Sigmoid colon (tissue), 7 donors: ENCODE measurements around the gene MAST4. TPM values are rescaled to one million over a fixed set of nuclear protein-coding genes. Genes with fewer than 3 reads are reported as not detected.

Source experiments
- DNase-seq: peaks from one replicate; pipeline ENCODE4 v3.0.0-alpha.2; 2019
- H3K27ac ChIP-seq, 4 donors: fragments of 200-600 bp; sonication (generic); one replicate each; pipeline ENCODE4 v1.5.1; 2016 to 2019; ENCODE audit warnings: mild to moderate bottlenecking in 1 of 4
- H3K27me3 ChIP-seq, 3 donors: fragments of 200-600 bp; sonication (generic); one replicate each; pipeline ENCODE4 v1.5.1; 2019; ENCODE audit warnings: mild to moderate bottlenecking in 1 of 3
- H3K36me3 ChIP-seq, 4 donors: fragments of 200-600 bp; sonication (generic); one replicate each; pipeline ENCODE4 v1.5.1; 2016 to 2019
- H3K4me1 ChIP-seq, 4 donors: fragments of 200-600 bp; sonication (generic); one replicate each; pipeline ENCODE4 v1.5.1; 2017 to 2019
- H3K4me3 ChIP-seq, 4 donors: fragments of 200-600 bp; sonication (generic); one replicate each; pipeline ENCODE4 v1.5.1; 2017 to 2019; ENCODE audit warnings: mild to moderate bottlenecking in 2 of 4, moderate library complexity in 1 of 4
- H3K9me3 ChIP-seq, 4 donors: fragments of 200-600 bp in 3 of 4; sonication (generic) in 3 of 4; one replicate each; pipeline versions ENCODE4 v1.5.1 to v1.6.1; 2013 to 2019
- EP300 ChIP-seq, 4 donors: sonication (generic); formaldehyde crosslinking; IDR thresholded peaks; one replicate each; pipeline ENCODE4 v1.6.1; 2017; ENCODE audit warnings: antibody characterized with exemption in 4 of 4
- POLR2A ChIP-seq, 2 donors: fragments of 450-650 bp; IDR thresholded peaks; one replicate each; pipeline ENCODE4 v1.6.1; 2016; ENCODE audit warnings: antibody characterized with exemption in 2 of 2, mild to moderate bottlenecking in 2 of 2, moderate library complexity in 2 of 2
- POLR2AphosphoS5 ChIP-seq, 4 donors: sonication (generic); formaldehyde crosslinking; IDR thresholded peaks; one replicate each; pipeline ENCODE4 v1.6.1; 2017; ENCODE audit warnings: antibody characterized with exemption in 4 of 4
- WGBS, 2 donors: extraction: QIAGEN DNeasy Blood & Tissue Kit; methylation state at CpG; one replicate each; pipeline ENCODE4 v1.1.7; 2013; 5-methylcytosine and 5-hydroxymethylcytosine counted together
- intact Hi-C: fragments of 100-400 bp; cut with DNase I; formaldehyde crosslinking; loops from one replicate; pipeline ENCODE4 v1.15.1; 2023
- polyA plus RNA-seq, 3 donors: library from polyadenylated mRNA; stranded (reverse); fragments of 200-250 nt; gene quantifications; one replicate each; pipeline ENCODE4 v1.2.3, GENCODE V29; 2013
- total RNA-seq, 4 donors: library from RNA; depleted of rRNA; stranded (reverse); fragments of >200 nt; gene quantifications; one replicate each; pipeline ENCODE4 v1.1.0, GENCODE V29; 2016
- TF ChIP-seq, protein P1 (sequence below), 4 experiments: fragments of 450-650 bp in 3 of 4; fragments of 200-600 bp in 1 of 4; IDR thresholded peaks; one replicate each; pipeline ENCODE4 v1.5.1; 2016 to 2019; ENCODE audit warnings: antibody characterized with exemption in 4 of 4, mild to moderate bottlenecking in 3 of 4, moderate library complexity in 2 of 4
- donor health status: healthy with polysubstance abuse.
- donor health status: Bipolar disorder and iron deficiency.
- donor health status: healthy.

Gene MAST4
- total and polyA plus RNA-seq, 7 donors = 1.6 to 30.7 (median 15.7) TPM

DNA sequence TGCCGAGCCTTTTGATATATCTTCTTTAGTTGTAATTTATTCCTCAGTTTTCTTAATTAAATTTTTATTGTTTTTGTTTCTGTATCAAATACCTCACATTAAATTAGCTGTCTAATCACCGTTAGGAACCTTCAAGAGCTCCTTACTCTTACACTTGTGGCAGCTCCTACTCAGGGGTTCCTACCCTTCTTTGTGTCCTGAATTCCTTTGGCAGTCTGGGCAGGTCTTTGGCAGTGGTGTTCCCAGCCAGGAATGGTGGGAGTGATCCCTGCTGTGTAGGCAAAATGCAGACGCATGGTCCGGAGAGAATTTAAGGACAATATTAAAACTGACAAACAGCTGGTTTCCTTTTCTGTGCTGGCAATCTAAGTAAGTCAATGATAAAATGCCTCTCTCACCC is 41.8 kb downstream of the MAST4 start:
- Histone ChIP-seq H3K4me3 (no peak overlapping the region), H3K36me3 (no peaks in the 10 kb centered on the region), H3K27me3 (no peaks in the 10 kb centered on the region), H3K27ac (no peak overlapping the region), H3K4me1 (no peaks in the 10 kb centered on the region), H3K9me3 (no peaks in the 10 kb centered on the region)
- no peak for TF ChIP-seq POLR2A (IDR thresholded peaks at IDR 0.05)
- TF ChIP-seq, protein P1, sequence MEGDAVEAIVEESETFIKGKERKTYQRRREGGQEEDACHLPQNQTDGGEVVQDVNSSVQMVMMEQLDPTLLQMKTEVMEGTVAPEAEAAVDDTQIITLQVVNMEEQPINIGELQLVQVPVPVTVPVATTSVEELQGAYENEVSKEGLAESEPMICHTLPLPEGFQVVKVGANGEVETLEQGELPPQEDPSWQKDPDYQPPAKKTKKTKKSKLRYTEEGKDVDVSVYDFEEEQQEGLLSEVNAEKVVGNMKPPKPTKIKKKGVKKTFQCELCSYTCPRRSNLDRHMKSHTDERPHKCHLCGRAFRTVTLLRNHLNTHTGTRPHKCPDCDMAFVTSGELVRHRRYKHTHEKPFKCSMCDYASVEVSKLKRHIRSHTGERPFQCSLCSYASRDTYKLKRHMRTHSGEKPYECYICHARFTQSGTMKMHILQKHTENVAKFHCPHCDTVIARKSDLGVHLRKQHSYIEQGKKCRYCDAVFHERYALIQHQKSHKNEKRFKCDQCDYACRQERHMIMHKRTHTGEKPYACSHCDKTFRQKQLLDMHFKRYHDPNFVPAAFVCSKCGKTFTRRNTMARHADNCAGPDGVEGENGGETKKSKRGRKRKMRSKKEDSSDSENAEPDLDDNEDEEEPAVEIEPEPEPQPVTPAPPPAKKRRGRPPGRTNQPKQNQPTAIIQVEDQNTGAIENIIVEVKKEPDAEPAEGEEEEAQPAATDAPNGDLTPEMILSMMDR (IDR thresholded peaks at IDR 0.05) = no peak
- no peak for TF ChIP-seq POLR2AphosphoS5 (IDR thresholded peaks at IDR 0.05)
- no peak for TF ChIP-seq EP300 (IDR thresholded peaks at IDR 0.05)
- 82 to 86% methylated on average over 4 of the region's 4 CpGs for WGBS, 2 donors
- intact Hi-C loops = no loop called here
- DNase-seq = no peak

DNA sequence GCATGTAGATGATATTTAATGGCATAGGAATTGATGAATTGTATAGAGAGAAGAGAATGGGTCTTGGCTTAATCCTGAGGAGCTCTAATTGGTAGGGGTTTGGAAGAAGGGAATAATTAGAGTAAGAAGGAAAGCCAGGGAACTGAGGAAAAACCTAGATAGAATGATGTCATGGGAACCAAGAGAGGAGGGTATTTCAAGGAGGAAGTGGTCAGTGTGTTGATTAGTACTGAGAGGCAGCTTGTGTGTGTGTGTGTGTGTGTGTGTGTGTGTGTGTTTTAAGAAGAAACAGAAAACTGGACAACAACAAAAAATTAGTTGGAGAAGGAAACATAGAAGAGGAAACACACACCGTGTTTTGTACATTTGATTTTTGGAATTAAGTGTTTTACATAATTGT is 42.8 kb downstream of the MAST4 start:
- 76 to 78% methylated on average over 1 of the region's 1 CpG for WGBS, 2 donors
- no peak for DNase-seq
- H3K27ac ChIP-seq = no peak overlapping the region
- H3K27me3 ChIP-seq = no peaks in the 10 kb centered on the region
- intact Hi-C loops = no loop called here
- no peak for TF ChIP-seq POLR2A (IDR thresholded peaks at IDR 0.05)
- no peaks in the 10 kb centered on the region for H3K36me3 ChIP-seq
- no peak overlapping the region for H3K4me3 ChIP-seq
- H3K4me1 ChIP-seq = no peaks in the 10 kb centered on the region
- no peaks in the 10 kb centered on the region for H3K9me3 ChIP-seq

DNA sequence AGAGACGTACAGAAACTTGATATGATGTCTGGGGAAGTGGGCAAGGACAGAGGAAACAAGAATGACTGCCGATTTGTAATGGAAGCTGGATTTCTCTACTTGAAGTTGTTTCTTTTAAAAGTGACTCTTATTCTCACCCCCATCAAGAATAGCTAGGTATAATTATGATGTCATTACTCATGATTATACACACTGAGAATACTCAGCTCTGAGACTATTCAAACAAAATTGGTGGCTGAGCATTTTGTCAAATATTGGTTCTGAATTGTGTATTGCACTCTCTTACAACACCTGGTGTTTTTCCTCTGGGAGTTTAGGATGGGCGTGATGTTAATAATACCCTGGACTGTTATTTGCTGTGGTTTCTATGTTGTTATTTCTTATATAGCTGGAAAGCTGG is 46.3 kb downstream of the MAST4 start:
- Histone ChIP-seq H3K27ac (no peak overlapping the region), H3K9me3 (no peaks in the 10 kb centered on the region), H3K27me3 (no peaks in the 10 kb centered on the region), H3K4me3 (no peak overlapping the region), H3K36me3 (no peaks in the 10 kb centered on the region), H3K4me1 (no peaks in the 10 kb centered on the region)
- 77 to 87% methylated on average over 3 of the region's 3 CpGs for WGBS, 2 donors
- DNase-seq = no peak
- TF ChIP-seq, protein P1 (IDR thresholded peaks at IDR 0.05) = no peak
- TF ChIP-seq POLR2A (IDR thresholded peaks at IDR 0.05) = no peak
- TF ChIP-seq POLR2AphosphoS5 (IDR thresholded peaks at IDR 0.05) = no peak
- no peak for TF ChIP-seq EP300 (IDR thresholded peaks at IDR 0.05)
- intact Hi-C loops = no loop called here

DNA sequence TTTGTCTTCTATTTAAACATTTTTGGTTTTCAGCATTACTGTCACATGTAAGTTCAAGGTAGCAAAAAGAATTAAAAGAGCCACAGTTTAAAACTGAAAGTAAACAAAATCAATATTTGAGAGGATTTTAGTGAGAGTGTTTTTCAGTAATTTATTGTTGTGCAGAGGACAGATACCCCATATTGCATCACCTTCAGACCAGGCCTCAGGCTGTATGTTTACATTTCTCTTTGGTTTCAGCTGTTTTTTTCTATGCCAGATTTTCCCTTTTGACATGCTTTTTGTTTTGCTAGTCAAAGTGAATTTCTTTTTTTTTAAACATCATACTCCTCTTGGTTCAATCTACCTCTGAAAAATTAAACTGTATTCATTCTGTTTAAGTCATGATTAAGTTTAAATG is 47.2 kb downstream of the MAST4 start:
- no peaks in the 10 kb centered on the region for H3K36me3 ChIP-seq
- no peak overlapping the region for H3K27ac ChIP-seq
- DNase-seq = no peak
- H3K4me1 ChIP-seq = no peaks in the 10 kb centered on the region
- TF ChIP-seq POLR2AphosphoS5 (IDR thresholded peaks at IDR 0.05) (no peak), EP300 (IDR thresholded peaks at IDR 0.05) (no peak), POLR2A (IDR thresholded peaks at IDR 0.05) (no peak)
- TF ChIP-seq, protein P1 (IDR thresholded peaks at IDR 0.05) = no peak
- no peak overlapping the region for H3K4me3 ChIP-seq
- H3K9me3 ChIP-seq = no peaks in the 10 kb centered on the region
- intact Hi-C loops = no loop called here
- H3K27me3 ChIP-seq = no peaks in the 10 kb centered on the region

DNA sequence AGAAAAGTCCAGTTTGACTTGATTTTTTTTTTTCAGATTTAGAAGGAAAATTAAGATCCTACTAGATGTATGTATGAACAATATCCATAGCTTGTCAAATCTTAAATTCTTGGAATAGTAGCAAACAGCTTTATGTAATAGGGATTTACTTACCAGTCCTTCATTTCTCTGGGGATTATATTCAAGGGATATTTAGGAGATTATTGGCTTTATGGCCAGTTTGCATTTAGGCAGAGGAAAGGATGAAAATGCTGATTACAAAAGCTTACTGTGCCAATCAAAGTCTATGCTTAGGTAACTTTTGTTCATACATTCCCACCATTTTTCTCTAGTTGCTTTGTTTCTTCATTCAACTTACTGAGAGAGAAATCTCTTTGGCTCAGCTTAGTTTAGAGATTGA is 47.9 kb downstream of the MAST4 start:
- intact Hi-C loops = no loop called here

More for the DNA sequence above, 47.9 kb downstream of the MAST4 start:
- Histone ChIP-seq H3K4me3 (no peak overlapping the region), H3K36me3 (no peaks in the 10 kb centered on the region), H3K27ac (no peak overlapping the region), H3K9me3 (no peaks in the 10 kb centered on the region), H3K27me3 (no peaks in the 10 kb centered on the region), H3K4me1 (no peaks in the 10 kb centered on the region)
- no peak for DNase-seq
- TF ChIP-seq, protein P1 (IDR thresholded peaks at IDR 0.05) = no peak
